MCF 10A (cell line): ENCODE results near the gene PEAR1. TPM values are rescaled to one million over a fixed set of nuclear protein-coding genes. Genes with fewer than 3 reads are reported as not detected.

Experiments used
- Bru-seq: library from RNA; stranded (reverse); fragments of 400-500 nt; gene quantifications from one replicate; lab custom pipeline; 2021; lab: Mats Ljungman, UMichigan
- BruChase-seq, 2 experiments: library from RNA; stranded (reverse); fragments of 400-500 nt; gene quantifications; one replicate each; lab custom pipeline; 2021; lab: Mats Ljungman, UMichigan
- BruUV-seq: library from RNA; stranded (reverse); fragments of 400-500 nt; replicated peaks from 2 replicates; lab custom pipeline; 2021; lab: Mats Ljungman, UMichigan
- CTCF ChIA-PET: fragments of 300-600 bp; sonication (Branson Sonifier 250); formaldehyde crosslinking; extraction: SDS; loops from one replicate; lab custom pipeline; 2021; ENCODE audit warnings: antibody characterized with exemption, inconsistent platforms; lab: Yijun Ruan, JAX
- POLR2A ChIA-PET: fragments of 300-600, 350-650 bp; sonication (Branson Sonifier 250); formaldehyde crosslinking; extraction: SDS; loops from one replicate; lab custom pipeline; 2020; ENCODE audit warnings: antibody characterized with exemption, inconsistent platforms; lab: Yijun Ruan, JAX
- DNase-seq: peaks from one replicate; pipeline ENCODE4 v3.0.0-alpha.2; 2018; ENCODE audit not compliant: unreplicated experiment
- H3K27ac Mint-ChIP-seq: one replicate; pipeline ENCODE4 v1.8.0; 2022; ENCODE audit warnings: mild to moderate bottlenecking, low read depth, mixed read lengths; ENCODE audit not compliant: unreplicated experiment
- H3K27me3 Mint-ChIP-seq: one replicate; pipeline ENCODE4 v1.8.0; 2022; ENCODE audit warnings: mixed read lengths; ENCODE audit not compliant: insufficient read depth, unreplicated experiment
- H3K36me3 Mint-ChIP-seq: one replicate; pipeline ENCODE4 v1.8.0; 2022; ENCODE audit warnings: mild to moderate bottlenecking, moderate library complexity, mixed read lengths; ENCODE audit not compliant: insufficient read depth, unreplicated experiment
- H3K4me1 Mint-ChIP-seq: one replicate; pipeline ENCODE4 v1.8.0; 2022; ENCODE audit warnings: mixed read lengths; ENCODE audit not compliant: insufficient read depth, unreplicated experiment
- H3K4me3 Mint-ChIP-seq: one replicate; pipeline ENCODE4 v1.8.0; 2022; ENCODE audit warnings: mild to moderate bottlenecking, moderate library complexity, mixed read lengths; ENCODE audit not compliant: unreplicated experiment
- H3K9me3 Mint-ChIP-seq: one replicate; pipeline ENCODE4 v1.8.0; 2022; ENCODE audit warnings: mixed read lengths; ENCODE audit not compliant: unreplicated experiment
- CTCF ChIP-seq: fragments of 200-600 bp; IDR thresholded peaks from one replicate; pipeline ENCODE4 v1.8.0; 2022; ENCODE audit warnings: antibody characterized with exemption, mild to moderate bottlenecking; ENCODE audit not compliant: unreplicated experiment
- intact Hi-C: fragments of 100-400 bp; cut with micrococcal nuclease; formaldehyde crosslinking; loops from 2 replicates; pipeline ENCODE4 v1.14.1; 2022
- long read RNA-seq: library from polyadenylated mRNA; stranded (forward); transcript quantifications from one replicate; pipeline ENCODE4 v2.0.0, GENCODE V29; 2022
- total RNA-seq: library from RNA; stranded (reverse); gene quantifications from 2 replicates; pipeline ENCODE4 v1.2.3, GENCODE V29; 2022

Gene PEAR1
- total RNA-seq (6.5 and 8.8 TPM in 2 replicates), Bru-seq, nascent RNA (percentile 36 among the genes with signal in this experiment), BruChase-seq, experiment 1, labeled RNA remaining after a 6-hour chase (percentile 49 among the genes with signal in this experiment), BruChase-seq, experiment 2, labeled RNA remaining after a 2-hour chase (percentile 52 among the genes with signal in this experiment)
- long read RNA-seq, partial matches to known transcripts, result 9 of 26 reads
- long read RNA-seq, other reads (novel, unspliced or antisense), result 17 of 26 reads

GRCh38 chr1:156893048-156893953 lies at the start of gene PEAR1:
PEAR1 (plus strand) TSS chr1:156893718; CDS start chr1:156903927, 10,209 bp downstream.
- H3K4me3 Mint-ChIP-seq, result peak within 1 kb of the TSS; percentile 56
- H3K36me3 Mint-ChIP-seq, result no peaks in the 10 kb centered on the region
- H3K27me3 Mint-ChIP-seq, result peaks cover 12% of the 10 kb centered on the region
- no peak for TF ChIP-seq CTCF
- no peaks in the 10 kb centered on the region for H3K9me3 Mint-ChIP-seq
- H3K27ac Mint-ChIP-seq, result no peak within 1 kb of the TSS
- BruUV-seq, result no TSS peak
- peaks cover 32% of the 10 kb centered on the region for H3K4me1 Mint-ChIP-seq
- intact Hi-C loops, result no loop called here
- DNase-seq, result no peak
- POLR2A ChIA-PET, result interaction anchor here (1.6 kb wide), 1 partner anchor 126 kb away, joined by 5 read pairs; the partner anchor contains the start of gene PRCC
- CTCF ChIA-PET, result interaction anchor here (0.7 to 17.6 kb wide), 19 partner anchors 15 to 213 kb away, joined by 3 to 363 read pairs (median 22); partner anchors contain the start of genes INSRR, LRRC71 and NTRK1

GRCh38 chr1:156844102-156844501 lies 49.4 kb upstream of the PEAR1 start:
- TF ChIP-seq CTCF, result no peak
- Mint-ChIP-seq H3K27me3 (peaks cover 36% of the 10 kb centered on the region), H3K4me1 (no peaks in the 10 kb centered on the region), H3K27ac (no peak overlapping the region), H3K36me3 (no peaks in the 10 kb centered on the region), H3K4me3 (no peak overlapping the region), H3K9me3 (no peaks in the 10 kb centered on the region)
- no peak for DNase-seq
- BruUV-seq, result no TSS peak
- ChIA-PET CTCF (interaction anchor here (1.0 to 1.6 kb wide), 3 partner anchors 16 to 118 kb away, joined by 3 to 4 read pairs (median 4); no protein-coding TSS in a partner anchor), POLR2A (no interaction called here)
- intact Hi-C loops, result no loop called here

- H3K27me3 Mint-ChIP-seq, result peaks cover 36% of the 10 kb centered on the region
- no peak overlapping the region for H3K4me3 Mint-ChIP-seq
- no TSS peak for BruUV-seq
- no peaks in the 10 kb centered on the region for H3K9me3 Mint-ChIP-seq
- TF ChIP-seq CTCF, result no peak
- DNase-seq, result no peak
- CTCF ChIA-PET, result interaction anchor here (0.6 to 1.0 kb wide), 3 partner anchors 46 to 119 kb away, joined by 3 to 4 read pairs (median 3); no protein-coding TSS in a partner anchor
- H3K4me1 Mint-ChIP-seq, result no peaks in the 10 kb centered on the region
- no peaks in the 10 kb centered on the region for H3K36me3 Mint-ChIP-seq
- H3K27ac Mint-ChIP-seq, result no peak overlapping the region
- intact Hi-C loops, result no loop called here
- POLR2A ChIA-PET, result interaction anchor here (0.6 kb wide), 1 partner anchor 15 kb away, joined by 3 read pairs; no protein-coding TSS in a partner anchor
These were observed 48.9 kb upstream of the PEAR1 start for GRCh38 chr1:156844638-156845037.
